Mesendoderm (in vitro differentiated cells): Measurements from ENCODE around the gene TCERG1L.

ENCODE experiments used
- DNase-seq: peaks from one replicate; pipeline ENCODE4 v3.0.0; 2013
- H2AK5ac ChIP-seq: 2 replicates; pipeline ENCODE4 v1.6.1; 2013; ENCODE audit warnings: low read length, inconsistent platforms
- H2BK120ac ChIP-seq: 2 replicates; pipeline ENCODE4 v1.6.1; 2013; ENCODE audit warnings: low read depth, mild to moderate bottlenecking, low read length, moderate library complexity, mixed read lengths
- H2BK15ac ChIP-seq: replicated peaks from 2 replicates; pipeline ENCODE4 v1.6.1; 2013; ENCODE audit warnings: low read depth, mild to moderate bottlenecking, moderate library complexity
- H2BK5ac ChIP-seq: 2 replicates; pipeline ENCODE4 v1.6.1; 2013; ENCODE audit warnings: low read length, inconsistent platforms
- H3K18ac ChIP-seq: 2 replicates; pipeline ENCODE4 v1.6.1; 2013; ENCODE audit warnings: mild to moderate bottlenecking, low read length, mixed read lengths
- H3K23ac ChIP-seq: one replicate; pipeline ENCODE4 v1.6.1; 2013; ENCODE audit warnings: low read length
- H3K27ac ChIP-seq: 2 replicates; pipeline ENCODE4 v1.5.1; 2013; ENCODE audit warnings: low read depth, mild to moderate bottlenecking, inconsistent platforms, low read length, moderate library complexity
- H3K27me3 ChIP-seq: 2 replicates; pipeline ENCODE4 v1.6.1; 2013; ENCODE audit warnings: low read length, control low read depth, mild to moderate bottlenecking, inconsistent platforms; ENCODE audit not compliant: insufficient read depth, poor library complexity
- H3K36me3 ChIP-seq: 2 replicates; pipeline ENCODE4 v1.6.1; 2013; ENCODE audit warnings: low read length, inconsistent platforms; ENCODE audit not compliant: control insufficient read depth, insufficient read depth
- H3K4ac ChIP-seq: one replicate; pipeline ENCODE4 v1.6.1; 2013; ENCODE audit warnings: low read depth, mild to moderate bottlenecking, low read length, moderate library complexity
- H3K4me1 ChIP-seq: 2 replicates; pipeline ENCODE4 v1.6.1; 2013; ENCODE audit warnings: low read depth, low read length, inconsistent platforms; ENCODE audit not compliant: control insufficient read depth
- H3K4me2 ChIP-seq: 2 replicates; pipeline ENCODE4 v1.6.1; 2013; ENCODE audit warnings: low read length
- H3K4me3 ChIP-seq: 2 replicates; pipeline ENCODE4 v1.5.1; 2013; ENCODE audit warnings: mild to moderate bottlenecking, low read length
- H3K56ac ChIP-seq: one replicate; pipeline ENCODE4 v1.6.1; 2013; ENCODE audit warnings: low read length
- H3K79me1 ChIP-seq: 2 replicates; pipeline ENCODE4 v1.6.1; 2013; ENCODE audit warnings: low read length, inconsistent platforms
- H3K79me2 ChIP-seq: 2 replicates; pipeline ENCODE4 v1.6.1; 2013; ENCODE audit warnings: mild to moderate bottlenecking, low read length; ENCODE audit not compliant: control insufficient read depth, insufficient read depth
- H3K9ac ChIP-seq: 2 replicates; pipeline ENCODE4 v1.6.1; 2013; ENCODE audit warnings: low read length, inconsistent platforms
- H4K5ac ChIP-seq: one replicate; pipeline ENCODE4 v1.6.1; 2013; ENCODE audit warnings: low read length
- H4K8ac ChIP-seq: one replicate; pipeline ENCODE4 v1.6.1; 2013; ENCODE audit warnings: low read depth, mild to moderate bottlenecking, control low read depth, low read length, moderate library complexity
- WGBS: extraction: QIAGEN DNeasy Blood & Tissue Kit; methylation state at CpG from one replicate; pipeline ENCODE4 v1.1.7; 2013; ENCODE audit warnings: low lambda C conversion rate, missing lambda C conversion rate; ENCODE audit not compliant: insufficient coverage; ENCODE audit errors: extremely low coverage; 5-methylcytosine and 5-hydroxymethylcytosine counted together

Gene TCERG1L

GRCh38 chr10:131147301-131147975 lies 164.1 kb downstream of the TCERG1L start:
- Histone ChIP-seq H3K4me2 (no peak overlapping the region), H4K8ac (no peak overlapping the region), H3K4me3 (no peak overlapping the region), H2BK5ac (no peak overlapping the region), H3K23ac (no peak overlapping the region), H3K9ac (no peak overlapping the region), H3K27ac (no peak overlapping the region), H3K4me1 (no peaks in the 10 kb centered on the region), H3K27me3 (no peaks in the 10 kb centered on the region), H3K56ac (no peak overlapping the region), H3K4ac (no peak overlapping the region), H3K18ac (no peak overlapping the region), H2BK120ac (no peak overlapping the region), H2AK5ac (no peak overlapping the region), H3K79me1 (no peaks in the 10 kb centered on the region), H3K36me3 (no peaks in the 10 kb centered on the region), H2BK15ac (no peak overlapping the region), H4K5ac (no peak overlapping the region), H3K79me2 (no peaks in the 10 kb centered on the region)
- DNase-seq, result no peak
- no CpG with 5 or more reads among the region's 27 CpGs for WGBS

- Histone ChIP-seq H3K4me3 (no peak overlapping the region), H2BK5ac (no peak overlapping the region), H3K79me2 (no peaks in the 10 kb centered on the region), H3K4me1 (no peaks in the 10 kb centered on the region), H4K8ac (no peak overlapping the region), H2AK5ac (no peak overlapping the region), H2BK120ac (no peak overlapping the region), H3K79me1 (no peaks in the 10 kb centered on the region), H3K27me3 (no peaks in the 10 kb centered on the region), H3K27ac (no peak overlapping the region), H3K36me3 (no peaks in the 10 kb centered on the region), H3K4ac (no peak overlapping the region), H4K5ac (no peak overlapping the region), H2BK15ac (no peak overlapping the region), H3K9ac (no peak overlapping the region), H3K23ac (no peak overlapping the region), H3K56ac (no peak overlapping the region), H3K4me2 (no peak overlapping the region), H3K18ac (no peak overlapping the region)
- peak; percentile 5 for DNase-seq
- WGBS, result no CpG with 5 or more reads among the region's 9 CpGs
These were observed 164.7 kb downstream of the TCERG1L start for GRCh38 chr10:131146790-131147189.

- Histone ChIP-seq H3K18ac (no peak overlapping the region), H4K5ac (no peak overlapping the region), H2BK120ac (no peak overlapping the region), H3K4me3 (no peak overlapping the region), H3K27ac (no peak overlapping the region), H2BK5ac (no peak overlapping the region), H3K4me2 (no peak overlapping the region), H2AK5ac (no peak overlapping the region), H3K56ac (no peak overlapping the region), H3K4me1 (no peaks in the 10 kb centered on the region), H3K36me3 (no peaks in the 10 kb centered on the region), H3K79me1 (no peaks in the 10 kb centered on the region), H3K4ac (no peak overlapping the region), H4K8ac (no peak overlapping the region), H2BK15ac (no peak overlapping the region), H3K9ac (no peak overlapping the region), H3K79me2 (no peaks in the 10 kb centered on the region), H3K27me3 (no peaks in the 10 kb centered on the region), H3K23ac (no peak overlapping the region)
- no peak for DNase-seq
- WGBS, result no CpG with 5 or more reads among the region's 6 CpGs
These were observed 165.8 kb downstream of the TCERG1L start for GRCh38 chr10:131145756-131146155.

- no peaks in the 10 kb centered on the region for H3K27me3 ChIP-seq
- DNase-seq, result no peak
- no peaks in the 10 kb centered on the region for H3K79me1 ChIP-seq
- H3K27ac ChIP-seq, result no peak overlapping the region
- no CpG with 5 or more reads among the region's 9 CpGs for WGBS
- H3K23ac ChIP-seq, result no peak overlapping the region
- H3K56ac ChIP-seq, result no peak overlapping the region
- no peaks in the 10 kb centered on the region for H3K79me2 ChIP-seq
- no peak overlapping the region for H3K4me3 ChIP-seq
- H3K36me3 ChIP-seq, result no peaks in the 10 kb centered on the region
- no peak overlapping the region for H2BK15ac ChIP-seq
- no peak overlapping the region for H3K4ac ChIP-seq
- no peak overlapping the region for H2BK120ac ChIP-seq
- H3K4me1 ChIP-seq, result no peaks in the 10 kb centered on the region
- no peak overlapping the region for H4K5ac ChIP-seq
- no peak overlapping the region for H4K8ac ChIP-seq
- no peak overlapping the region for H3K4me2 ChIP-seq
- no peak overlapping the region for H3K18ac ChIP-seq
- H2BK5ac ChIP-seq, result no peak overlapping the region
- H3K9ac ChIP-seq, result no peak overlapping the region
- H2AK5ac ChIP-seq, result no peak overlapping the region
These were observed 166.7 kb downstream of the TCERG1L start for GRCh38 chr10:131144711-131145375.

GRCh38 chr10:131144196-131144595 lies 167.3 kb downstream of the TCERG1L start:
- Histone ChIP-seq H3K79me1 (no peaks in the 10 kb centered on the region), H3K79me2 (no peaks in the 10 kb centered on the region), H4K5ac (no peak overlapping the region), H3K4me1 (no peaks in the 10 kb centered on the region), H3K9ac (no peak overlapping the region), H4K8ac (no peak overlapping the region), H3K27me3 (no peaks in the 10 kb centered on the region), H2BK120ac (no peak overlapping the region), H2BK5ac (no peak overlapping the region), H3K4ac (no peak overlapping the region), H3K4me3 (no peak overlapping the region), H3K27ac (no peak overlapping the region), H2AK5ac (no peak overlapping the region), H3K4me2 (no peak overlapping the region), H3K23ac (no peak overlapping the region), H2BK15ac (no peak overlapping the region), H3K18ac (no peak overlapping the region), H3K36me3 (no peaks in the 10 kb centered on the region), H3K56ac (no peak overlapping the region)
- no CpG with 5 or more reads among the region's 13 CpGs for WGBS
- DNase-seq, result no peak
